Endothelial cell (in vitro differentiated cells): ENCODE results near the gene CNTN4. TPM values are rescaled to one million over a fixed set of nuclear protein-coding genes. Genes with fewer than 3 reads are reported as not detected.

Experiments
- DNase-seq: peaks from one replicate; pipeline ENCODE4 v3.0.0; 2021; ENCODE audit warnings: low spot score
- H3K27ac Mint-ChIP-seq: one replicate; pipeline ENCODE4 v1.8.0; 2021; ENCODE audit warnings: mixed read lengths, inconsistent platforms; ENCODE audit not compliant: unreplicated experiment
- H3K27me3 Mint-ChIP-seq: one replicate; pipeline ENCODE4 v1.8.0; 2021; ENCODE audit warnings: mild to moderate bottlenecking, moderate library complexity, mixed read lengths, inconsistent platforms; ENCODE audit not compliant: unreplicated experiment
- H3K36me3 Mint-ChIP-seq: one replicate; pipeline ENCODE4 v1.8.0; 2021; ENCODE audit warnings: mild to moderate bottlenecking, low read depth, mixed read lengths, inconsistent platforms; ENCODE audit not compliant: unreplicated experiment
- H3K4me1 Mint-ChIP-seq: one replicate; pipeline ENCODE4 v1.8.0; 2021; ENCODE audit warnings: mild to moderate bottlenecking, mixed read lengths, inconsistent platforms; ENCODE audit not compliant: unreplicated experiment
- H3K4me3 Mint-ChIP-seq: one replicate; pipeline ENCODE4 v1.8.0; 2021; ENCODE audit warnings: mild to moderate bottlenecking, mixed read lengths, inconsistent platforms; ENCODE audit not compliant: unreplicated experiment
- H3K9me3 Mint-ChIP-seq: one replicate; pipeline ENCODE4 v1.8.0; 2021; ENCODE audit warnings: mixed read lengths, inconsistent platforms; ENCODE audit not compliant: unreplicated experiment
- CTCF ChIP-seq: fragments of 200-600 bp; sonication (generic); IDR thresholded peaks from one replicate; pipeline ENCODE4 v1.5.0; 2021; ENCODE audit warnings: antibody characterized with exemption; ENCODE audit not compliant: unreplicated experiment
- total RNA-seq: library from RNA; stranded (reverse); fragmentation: NEBNext Ultra II Directional; extraction: Animal tissue kit (Norgen Biotek cat#: 25700); gene quantifications from one replicate; pipeline ENCODE4 v1.2.1, GENCODE V29; 2021; ENCODE audit not compliant: unreplicated experiment

CNTN4 gene
- total RNA-seq, 1 donor from 2014 or later, result not detected

GRCh38 chr3:2656806-2657777 is 558.4 kb downstream of the CNTN4 start:
- TF ChIP-seq CTCF, result no peak
- no peaks in the 10 kb centered on the region for H3K4me1 Mint-ChIP-seq
- H3K9me3 Mint-ChIP-seq, result peaks cover 31% of the 10 kb centered on the region
- H3K36me3 Mint-ChIP-seq, result no peaks in the 10 kb centered on the region
- no peak overlapping the region for H3K27ac Mint-ChIP-seq
- DNase-seq, result no peak
- no peaks in the 10 kb centered on the region for H3K27me3 Mint-ChIP-seq
- H3K4me3 Mint-ChIP-seq, result no peak overlapping the region

- no peaks in the 10 kb centered on the region for H3K36me3 Mint-ChIP-seq
- no peaks in the 10 kb centered on the region for H3K4me1 Mint-ChIP-seq
- peaks cover 28% of the 10 kb centered on the region for H3K9me3 Mint-ChIP-seq
- H3K27me3 Mint-ChIP-seq, result no peaks in the 10 kb centered on the region
- H3K4me3 Mint-ChIP-seq, result no peak overlapping the region
- DNase-seq, result no peak
- no peak for TF ChIP-seq CTCF
- H3K27ac Mint-ChIP-seq, result no peak overlapping the region
Measured at GRCh38 chr3:2657971-2658370, 559.3 kb downstream of the CNTN4 start.

- Mint-ChIP-seq H3K4me3 (no peak overlapping the region), H3K27me3 (no peaks in the 10 kb centered on the region), H3K4me1 (no peaks in the 10 kb centered on the region), H3K9me3 (peaks cover 28% of the 10 kb centered on the region), H3K36me3 (no peaks in the 10 kb centered on the region), H3K27ac (no peak overlapping the region)
- DNase-seq, result no peak
- no peak for TF ChIP-seq CTCF
Measured at GRCh38 chr3:2659896-2660295, 561.2 kb downstream of the CNTN4 start.

GRCh38 chr3:2661078-2661477 is 562.4 kb downstream of the CNTN4 start:
- no peaks in the 10 kb centered on the region for H3K27me3 Mint-ChIP-seq

More at GRCh38 chr3:2661078-2661477, 562.4 kb downstream of the CNTN4 start:
- H3K9me3 Mint-ChIP-seq, result peaks cover 28% of the 10 kb centered on the region
- no peak overlapping the region for H3K4me3 Mint-ChIP-seq
- H3K27ac Mint-ChIP-seq, result no peak overlapping the region
- DNase-seq, result no peak
- H3K4me1 Mint-ChIP-seq, result no peaks in the 10 kb centered on the region
- no peak for TF ChIP-seq CTCF
- H3K36me3 Mint-ChIP-seq, result no peaks in the 10 kb centered on the region
